HL-60 (cell line): ENCODE data around the gene EGFR.
A peak's percentile ranks its signal among the peaks of the same experiment; 100 is the strongest.

ENCODE experiments used
- DNase-seq, 2 experiments: peaks; one replicate each; pipeline ENCODE4 v3.0.0-alpha.2; 2010 to 2020; ENCODE audit warnings: low read depth in 1 of 2, low spot score in 1 of 2
- H3K27ac ChIP-seq: fragments of 250-450 bp; sonication (Bioruptor Pico); replicated peaks from 2 replicates; pipeline ENCODE4 v1.5.1; 2020; ENCODE audit warnings: mild to moderate bottlenecking, moderate library complexity
- H3K27me3 ChIP-seq: fragments of 250-450 bp; sonication (Bioruptor Pico); 2 replicates; pipeline ENCODE4 v1.5.1; 2021; ENCODE audit warnings: mild to moderate bottlenecking, moderate library complexity; ENCODE audit not compliant: insufficient read depth, poor library complexity, severe bottlenecking
- H3K4me3 ChIP-seq: replicated peaks from 2 replicates; pipeline ENCODE4 v1.5.1; 2011; ENCODE audit warnings: mild to moderate bottlenecking, control low read depth, low read length; ENCODE audit not compliant: insufficient read depth
- CTCF ChIP-seq: IDR thresholded peaks from one replicate; pipeline ENCODE4 v1.5.1; 2011; ENCODE audit warnings: low read length, control low read depth, inconsistent platforms; ENCODE audit not compliant: insufficient read depth
- GABPA ChIP-seq: IDR thresholded peaks from 2 replicates; pipeline ENCODE4 v1.6.1; 2012; ENCODE audit warnings: low read depth
- POLR2AphosphoS5 ChIP-seq: IDR thresholded peaks from 2 replicates; pipeline ENCODE4 v1.6.1; 2012; ENCODE audit warnings: low read depth
- REST ChIP-seq: IDR thresholded peaks from 2 replicates; pipeline ENCODE4 v1.6.1; 2012; ENCODE audit warnings: low read depth; ENCODE audit not compliant: insufficient replicate concordance
- SPI1 ChIP-seq: IDR thresholded peaks from 2 replicates; pipeline ENCODE4 v1.6.1; 2012; ENCODE audit warnings: low read depth, mild to moderate bottlenecking, borderline replicate concordance

The EGFR gene

GRCh38 chr7:55070854-55071253 is 52.0 kb downstream of the EGFR start:
- TF ChIP-seq CTCF, result no peak
- no peak for TF ChIP-seq POLR2AphosphoS5
- no peak for TF ChIP-seq REST
- TF ChIP-seq SPI1, result no peak
- TF ChIP-seq GABPA, result no peak
- H3K4me3 ChIP-seq, result no peak overlapping the region
- no peak overlapping the region for H3K27ac ChIP-seq
- DNase-seq, result no peak
- H3K27me3 ChIP-seq, result no peaks in the 10 kb centered on the region

- no peak for DNase-seq
- TF ChIP-seq REST, result no peak
- TF ChIP-seq SPI1, result no peak
- no peak for TF ChIP-seq POLR2AphosphoS5
- TF ChIP-seq GABPA, result no peak
- no peak for TF ChIP-seq CTCF
- Histone ChIP-seq H3K27ac (no peak overlapping the region), H3K27me3 (no peaks in the 10 kb centered on the region), H3K4me3 (no peak overlapping the region)
These were observed 52.8 kb downstream of the EGFR start for GRCh38 chr7:55071411-55072175.

GRCh38 chr7:55072251-55072650 is 53.4 kb downstream of the EGFR start:
- Histone ChIP-seq H3K4me3 (no peak overlapping the region), H3K27me3 (no peaks in the 10 kb centered on the region), H3K27ac (no peak overlapping the region)
- no peak for DNase-seq
- TF ChIP-seq POLR2AphosphoS5 (no peak), GABPA (no peak), SPI1 (no peak)

GRCh38 chr7:55073051-55073511 is 54.3 kb downstream of the EGFR start:
- Histone ChIP-seq H3K27ac (no peak overlapping the region), H3K27me3 (no peaks in the 10 kb centered on the region)
- TF ChIP-seq REST, result no peak
- TF ChIP-seq SPI1, result peak; percentile 60; the same call in 1 of the 2 replicates

More at GRCh38 chr7:55073051-55073511, 54.3 kb downstream of the EGFR start:
- H3K4me3 ChIP-seq, result no peak overlapping the region
- no peak for DNase-seq
